HCT116 (cell line): ENCODE data around the gene ZYX. TPM values are rescaled to one million over a fixed set of nuclear protein-coding genes. Genes with fewer than 3 reads are reported as not detected.

Experiments used
- ATAC-seq: fragments of 200-7000 bp; cut with Tn5 transposase; 2 replicates; pipeline ENCODE4 v1.9.1; 2020; ENCODE audit warnings: mild to moderate bottlenecking, moderate library complexity
- BruUV-seq: library from RNA; stranded (reverse); fragments of 400-500 nt; replicated peaks from 2 replicates; lab custom pipeline; 2021; lab: Mats Ljungman, UMichigan
- CTCF ChIA-PET: fragments of 300-600 bp; sonication (Branson Sonifier 250); formaldehyde crosslinking; loops from one replicate; lab custom pipeline; 2021; ENCODE audit warnings: antibody characterized with exemption; lab: Charles Lee
- POLR2A ChIA-PET: fragments of 300-600, 350-600 bp; sonication (Branson Sonifier 250); formaldehyde crosslinking; loops from one replicate; lab custom pipeline; 2021; ENCODE audit warnings: antibody characterized with exemption; lab: Charles Lee
- RAD21 ChIA-PET, 2 experiments: fragments of 300-600 bp; sonication (Branson Sonifier 250); formaldehyde crosslinking; loops; one replicate each; lab custom pipeline; 2023; ENCODE audit warnings: low total read pairs in 2 of 2; ENCODE audit not compliant: uncharacterized antibody in 2 of 2, unreplicated experiment in 2 of 2, low non-redundant PET in 1 of 2; lab: Charles Lee
- DNase-seq: peaks from one replicate; pipeline ENCODE4 v3.0.0-alpha.2; 2010; ENCODE audit warnings: low read depth, low spot score
- H2AFZ ChIP-seq: fragments of 200-600 bp; shearing (Covaris generic), sonication (generic); 2 replicates; pipeline ENCODE4 v1.6.1; 2017; ENCODE audit warnings: low read depth, mixed run types, mixed read lengths, antibody characterized with exemption, low read length; ENCODE audit not compliant: poor library complexity, severe bottlenecking
- H3K27ac ChIP-seq: 2 replicates; pipeline ENCODE4 v1.5.1; 2012; ENCODE audit warnings: low read depth, low read length
- H3K27me3 ChIP-seq: fragments of 200-600 bp; sonication (generic); 2 replicates; pipeline ENCODE4 v1.6.1; 2016; ENCODE audit warnings: mixed run types, low read length, mixed read lengths; ENCODE audit not compliant: insufficient read depth
- H3K36me3 ChIP-seq, 2 experiments: fragments of 200-500 bp in 1 of 2; fragments of 200-600 bp in 1 of 2; sonication (Bioruptor generic) in 1 of 2; sonication (generic) in 1 of 2; 2 replicates each; pipeline versions ENCODE4 v1.5.1 to v1.6.1; 2014 to 2016; ENCODE audit warnings: low read length in 2 of 2, inconsistent platforms in 1 of 2, mixed read lengths in 1 of 2, mixed run types in 1 of 2; ENCODE audit not compliant: insufficient read depth in 2 of 2, control insufficient read depth in 1 of 2
- H3K4me1 ChIP-seq, 2 experiments: fragments of 200-600 bp in 1 of 2; sonication (generic) in 1 of 2; 2 replicates each; pipeline versions ENCODE4 v1.5.1 to v1.6.1; 2012 to 2017; ENCODE audit warnings: low read length in 2 of 2, inconsistent platforms in 1 of 2, mild to moderate bottlenecking in 1 of 2, mixed read lengths in 1 of 2, mixed run types in 1 of 2, moderate library complexity in 1 of 2; ENCODE audit not compliant: insufficient read depth in 2 of 2, control insufficient read depth in 1 of 2
- H3K4me2 ChIP-seq: fragments of 200-600 bp; sonication (generic); 2 replicates; pipeline ENCODE4 v1.6.1; 2017; ENCODE audit warnings: mixed run types, low read length, mixed read lengths
- H3K4me3 ChIP-seq, 2 experiments: fragments of 200-600 bp in 1 of 2; sonication (generic) in 1 of 2; replicated peaks in 1 of 2; 2 replicates each; pipeline ENCODE4 v1.5.1; 2011 to 2016; ENCODE audit warnings: low read length in 2 of 2, control low read depth in 1 of 2, low read depth in 1 of 2, mild to moderate bottlenecking in 1 of 2, mixed read lengths in 1 of 2, mixed run types in 1 of 2
- H3K79me2 ChIP-seq: fragments of 200-600 bp; sonication (generic); 2 replicates; pipeline ENCODE4 v1.6.1; 2017; ENCODE audit warnings: mild to moderate bottlenecking, mixed run types, low read length, moderate library complexity, mixed read lengths; ENCODE audit not compliant: insufficient read depth
- H3K9ac ChIP-seq: fragments of 200-600 bp; sonication (generic); 2 replicates; pipeline ENCODE4 v1.6.1; 2016; ENCODE audit warnings: low read length, mixed read lengths
- H3K9me2 ChIP-seq: fragments of 200-600 bp; sonication (generic), shearing (Covaris generic); 2 replicates; pipeline ENCODE4 v1.6.1; 2017; ENCODE audit warnings: mixed run types, mild to moderate bottlenecking, moderate library complexity; ENCODE audit not compliant: insufficient read depth
- H3K9me3 ChIP-seq, 2 experiments: fragments of 200-500 bp in 1 of 2; fragments of 200-600 bp in 1 of 2; sonication (Bioruptor generic) in 1 of 2; sonication (generic) in 1 of 2; 2 replicates each; pipeline ENCODE4 v1.6.1; 2014 to 2017; ENCODE audit warnings: low read length in 2 of 2, mixed read lengths in 2 of 2, inconsistent platforms in 1 of 2, low read depth in 1 of 2, mild to moderate bottlenecking in 1 of 2, mixed run types in 1 of 2, moderate library complexity in 1 of 2; ENCODE audit not compliant: control insufficient read depth in 1 of 2, insufficient read depth in 1 of 2
- H4K20me1 ChIP-seq: fragments of 200-600 bp; sonication (generic), shearing (Covaris generic); 2 replicates; pipeline ENCODE4 v1.6.1; 2017; ENCODE audit warnings: mixed run types, mild to moderate bottlenecking, moderate library complexity; ENCODE audit not compliant: insufficient read depth
- ELF1 ChIP-seq: IDR thresholded peaks from 2 replicates; pipeline ENCODE4 v1.6.1; 2012; ENCODE audit warnings: low read depth, borderline replicate concordance
- EZH2 ChIP-seq: fragments of 200-600 bp; sonication (generic); IDR thresholded peaks from 2 replicates; pipeline ENCODE4 v1.6.1; 2017; ENCODE audit warnings: antibody characterized with exemption, mixed run types
- RAD21 ChIP-seq: IDR thresholded peaks from 2 replicates; pipeline ENCODE4 v1.6.1; 2012; ENCODE audit warnings: low read depth, mild to moderate bottlenecking
- REST ChIP-seq: IDR thresholded peaks from 2 replicates; pipeline ENCODE4 v1.6.1; 2012; ENCODE audit warnings: low read depth
- TCF7L2 ChIP-seq: IDR thresholded peaks from 2 replicates; pipeline ENCODE4 v1.7.0; 2011; ENCODE audit warnings: borderline replicate concordance, inconsistent platforms; ENCODE audit not compliant: insufficient read depth, insufficient read length; ENCODE audit errors: extremely low read depth
- ZBTB33 ChIP-seq: IDR thresholded peaks from 2 replicates; pipeline ENCODE4 v1.6.1; 2011; ENCODE audit warnings: mild to moderate bottlenecking, low read length, moderate library complexity; ENCODE audit not compliant: insufficient replicate concordance; ENCODE audit errors: extremely low read depth
- ZNF274 ChIP-seq: fragments of 200-500 bp; sonication (Bioruptor generic); IDR thresholded peaks from 2 replicates; pipeline ENCODE4 v1.6.1; 2014; ENCODE audit warnings: mild to moderate bottlenecking, low read depth, low read length, inconsistent platforms
- intact Hi-C: fragments of 100-400 bp; cut with micrococcal nuclease; formaldehyde crosslinking; loops from 2 replicates; pipeline ENCODE4 v1.10.0; 2022
- total RNA-seq: library from RNA; stranded (reverse); gene quantifications from one replicate; pipeline ENCODE4 v1.2.1, GENCODE V29; 2021; ENCODE audit not compliant: unreplicated experiment

Gene ZYX
- total RNA-seq, 1 experiment from 2014 or later: 144 TPM

GRCh38 chr7:143388051-143388450 lies 6.9 kb downstream of the ZYX start (continued):
- TF ChIP-seq ZBTB33: no peak
- no peak for TF ChIP-seq RAD21
- TF ChIP-seq REST: no peak

- TF ChIP-seq EZH2 (no peak), REST (no peak), ELF1 (no peak), ZNF274 (no peak), TCF7L2 (no peak)
- peaks cover 47% of the 10 kb centered on the region for H3K79me2 ChIP-seq
- ChIA-PET RAD21 (no interaction called here), CTCF (no interaction called here), POLR2A (no interaction called here)
- DNase-seq: no peak
- no peak overlapping the region for H2AFZ ChIP-seq
- H3K9ac ChIP-seq: no peak overlapping the region
- no peak overlapping the region for H3K4me2 ChIP-seq
- no TSS peak for BruUV-seq
- intact Hi-C loops: no loop called here
- H3K4me3 ChIP-seq: no peak overlapping the region
- H3K36me3 ChIP-seq: peaks cover 11 to 46% of the 10 kb centered on the region in 2 experiments; a peak in 3 of 4 replicates
- H3K27ac ChIP-seq: no peak overlapping the region; the same call in 1 of the 2 replicates
- H3K4me1 ChIP-seq: no peaks in the 10 kb centered on the region; a peak in 1 of 4 replicates
- no peaks in the 10 kb centered on the region for H3K9me2 ChIP-seq
- H3K27me3 ChIP-seq: no peaks in the 10 kb centered on the region
- no peaks in the 10 kb centered on the region for H4K20me1 ChIP-seq
- ATAC-seq: 0 out of 2 replicates have a peak, but pooled peaks have one; percentile 17
- H3K9me3 ChIP-seq: no peaks in the 10 kb centered on the region
Measured at GRCh38 chr7:143388491-143389101, 7.5 kb downstream of the ZYX start.
